ENCODE measurements around the gene ATP8B2.

- TF ChIP-seq CTCF (IDR thresholded peaks at IDR 0.05), result no peak
- TF ChIP-seq ATF1 (CRISPR knock-in tag; IDR thresholded peaks at IDR 0.05), result no peak
- no peak for TF ChIP-seq CDX4 (CRISPR knock-in tag; IDR thresholded peaks at IDR 0.05; ENCODE audit: borderline replicate concordance)
- TF ChIP-seq, protein P1, sequence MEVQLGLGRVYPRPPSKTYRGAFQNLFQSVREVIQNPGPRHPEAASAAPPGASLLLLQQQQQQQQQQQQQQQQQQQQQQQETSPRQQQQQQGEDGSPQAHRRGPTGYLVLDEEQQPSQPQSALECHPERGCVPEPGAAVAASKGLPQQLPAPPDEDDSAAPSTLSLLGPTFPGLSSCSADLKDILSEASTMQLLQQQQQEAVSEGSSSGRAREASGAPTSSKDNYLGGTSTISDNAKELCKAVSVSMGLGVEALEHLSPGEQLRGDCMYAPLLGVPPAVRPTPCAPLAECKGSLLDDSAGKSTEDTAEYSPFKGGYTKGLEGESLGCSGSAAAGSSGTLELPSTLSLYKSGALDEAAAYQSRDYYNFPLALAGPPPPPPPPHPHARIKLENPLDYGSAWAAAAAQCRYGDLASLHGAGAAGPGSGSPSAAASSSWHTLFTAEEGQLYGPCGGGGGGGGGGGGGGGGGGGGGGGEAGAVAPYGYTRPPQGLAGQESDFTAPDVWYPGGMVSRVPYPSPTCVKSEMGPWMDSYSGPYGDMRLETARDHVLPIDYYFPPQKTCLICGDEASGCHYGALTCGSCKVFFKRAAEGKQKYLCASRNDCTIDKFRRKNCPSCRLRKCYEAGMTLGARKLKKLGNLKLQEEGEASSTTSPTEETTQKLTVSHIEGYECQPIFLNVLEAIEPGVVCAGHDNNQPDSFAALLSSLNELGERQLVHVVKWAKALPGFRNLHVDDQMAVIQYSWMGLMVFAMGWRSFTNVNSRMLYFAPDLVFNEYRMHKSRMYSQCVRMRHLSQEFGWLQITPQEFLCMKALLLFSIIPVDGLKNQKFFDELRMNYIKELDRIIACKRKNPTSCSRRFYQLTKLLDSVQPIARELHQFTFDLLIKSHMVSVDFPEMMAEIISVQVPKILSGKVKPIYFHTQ (CRISPR knock-in tag; IDR thresholded peaks at IDR 0.05), result no peak
- TF ChIP-seq, protein P2, sequence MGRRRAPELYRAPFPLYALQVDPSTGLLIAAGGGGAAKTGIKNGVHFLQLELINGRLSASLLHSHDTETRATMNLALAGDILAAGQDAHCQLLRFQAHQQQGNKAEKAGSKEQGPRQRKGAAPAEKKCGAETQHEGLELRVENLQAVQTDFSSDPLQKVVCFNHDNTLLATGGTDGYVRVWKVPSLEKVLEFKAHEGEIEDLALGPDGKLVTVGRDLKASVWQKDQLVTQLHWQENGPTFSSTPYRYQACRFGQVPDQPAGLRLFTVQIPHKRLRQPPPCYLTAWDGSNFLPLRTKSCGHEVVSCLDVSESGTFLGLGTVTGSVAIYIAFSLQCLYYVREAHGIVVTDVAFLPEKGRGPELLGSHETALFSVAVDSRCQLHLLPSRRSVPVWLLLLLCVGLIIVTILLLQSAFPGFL (CRISPR knock-in tag; IDR thresholded peaks at IDR 0.05; ENCODE audit: borderline replicate concordance), result no peak
- no peak for TF ChIP-seq USF2 (CRISPR knock-in tag; IDR thresholded peaks at IDR 0.05)
- TF ChIP-seq NFYB (CRISPR knock-in tag; conservative IDR thresholded peaks at IDR 0.05; ENCODE audit: low read depth), result no peak
- TF ChIP-seq, protein P3, sequence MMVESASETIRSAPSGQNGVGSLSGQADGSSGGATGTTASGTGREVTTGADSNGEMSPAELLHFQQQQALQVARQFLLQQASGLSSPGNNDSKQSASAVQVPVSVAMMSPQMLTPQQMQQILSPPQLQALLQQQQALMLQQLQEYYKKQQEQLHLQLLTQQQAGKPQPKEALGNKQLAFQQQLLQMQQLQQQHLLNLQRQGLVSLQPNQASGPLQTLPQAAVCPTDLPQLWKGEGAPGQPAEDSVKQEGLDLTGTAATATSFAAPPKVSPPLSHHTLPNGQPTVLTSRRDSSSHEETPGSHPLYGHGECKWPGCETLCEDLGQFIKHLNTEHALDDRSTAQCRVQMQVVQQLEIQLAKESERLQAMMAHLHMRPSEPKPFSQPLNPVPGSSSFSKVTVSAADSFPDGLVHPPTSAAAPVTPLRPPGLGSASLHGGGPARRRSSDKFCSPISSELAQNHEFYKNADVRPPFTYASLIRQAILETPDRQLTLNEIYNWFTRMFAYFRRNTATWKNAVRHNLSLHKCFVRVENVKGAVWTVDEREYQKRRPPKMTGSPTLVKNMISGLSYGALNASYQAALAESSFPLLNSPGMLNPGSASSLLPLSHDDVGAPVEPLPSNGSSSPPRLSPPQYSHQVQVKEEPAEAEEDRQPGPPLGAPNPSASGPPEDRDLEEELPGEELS (CRISPR knock-in tag; IDR thresholded peaks at IDR 0.05), result no peak
- no peak for TF ChIP-seq SMAD3 (CRISPR knock-in tag; IDR thresholded peaks at IDR 0.05; ENCODE audit: borderline replicate concordance)
Observed at GRCh38 chr1:154349121-154349520, 23.8 kb downstream of the ATP8B2 start.

Measured in WTC11 (cell line).